Measurements from ENCODE around the gene PIGT.

DNA sequence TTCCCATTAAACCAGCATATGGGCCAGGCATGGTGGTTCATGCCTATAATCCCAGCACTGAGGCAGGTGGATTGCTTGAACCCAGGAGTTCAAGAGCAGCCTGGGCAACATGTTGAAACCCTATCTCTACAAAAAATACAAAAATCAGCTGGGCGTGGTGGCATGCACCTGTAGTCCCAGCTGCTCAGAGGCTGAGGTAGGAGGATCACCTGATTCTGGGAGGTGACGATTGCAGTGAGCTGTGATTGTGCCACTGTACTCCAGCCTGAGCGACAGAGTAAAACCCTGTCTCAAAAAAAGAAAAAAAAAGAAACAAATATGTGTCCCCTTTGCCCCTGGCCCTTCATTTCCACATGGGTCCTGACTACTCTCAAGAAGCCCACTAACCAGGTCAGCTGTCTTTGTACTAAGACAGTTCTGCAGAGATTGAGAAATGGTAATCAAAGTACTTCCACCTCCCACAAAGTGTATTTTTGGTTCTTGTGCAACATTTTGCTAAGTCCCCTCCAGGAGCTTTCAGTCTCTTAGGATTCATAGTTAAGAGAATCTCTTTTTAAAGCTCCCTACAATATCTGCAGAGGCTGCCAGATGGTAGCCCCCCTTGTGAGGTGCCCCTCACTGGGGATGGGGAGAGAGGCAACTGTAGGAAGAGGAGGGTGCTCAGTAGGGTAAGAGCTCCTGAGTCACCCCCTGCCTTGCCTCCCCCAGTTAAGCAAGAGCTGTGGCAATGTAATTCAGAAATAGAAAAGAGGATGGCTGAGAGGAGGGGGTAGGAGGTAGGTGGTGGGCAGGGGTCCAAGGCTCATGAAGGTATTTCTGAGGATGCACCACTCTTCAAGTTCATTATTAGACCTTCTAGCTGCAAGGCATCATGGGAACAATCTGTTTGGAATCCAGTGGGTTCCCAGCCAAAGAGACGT, 37.1 kb downstream of the PIGT start:
- TF ChIP-seq, protein P1, sequence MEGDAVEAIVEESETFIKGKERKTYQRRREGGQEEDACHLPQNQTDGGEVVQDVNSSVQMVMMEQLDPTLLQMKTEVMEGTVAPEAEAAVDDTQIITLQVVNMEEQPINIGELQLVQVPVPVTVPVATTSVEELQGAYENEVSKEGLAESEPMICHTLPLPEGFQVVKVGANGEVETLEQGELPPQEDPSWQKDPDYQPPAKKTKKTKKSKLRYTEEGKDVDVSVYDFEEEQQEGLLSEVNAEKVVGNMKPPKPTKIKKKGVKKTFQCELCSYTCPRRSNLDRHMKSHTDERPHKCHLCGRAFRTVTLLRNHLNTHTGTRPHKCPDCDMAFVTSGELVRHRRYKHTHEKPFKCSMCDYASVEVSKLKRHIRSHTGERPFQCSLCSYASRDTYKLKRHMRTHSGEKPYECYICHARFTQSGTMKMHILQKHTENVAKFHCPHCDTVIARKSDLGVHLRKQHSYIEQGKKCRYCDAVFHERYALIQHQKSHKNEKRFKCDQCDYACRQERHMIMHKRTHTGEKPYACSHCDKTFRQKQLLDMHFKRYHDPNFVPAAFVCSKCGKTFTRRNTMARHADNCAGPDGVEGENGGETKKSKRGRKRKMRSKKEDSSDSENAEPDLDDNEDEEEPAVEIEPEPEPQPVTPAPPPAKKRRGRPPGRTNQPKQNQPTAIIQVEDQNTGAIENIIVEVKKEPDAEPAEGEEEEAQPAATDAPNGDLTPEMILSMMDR (IDR thresholded peaks at IDR 0.05): no peak
- TF ChIP-seq POLR2A (IDR thresholded peaks at IDR 0.05) (no peak), EP300 (IDR thresholded peaks at IDR 0.05) (no peak)
